ENCODE results near the gene DERA. TPM values are rescaled to one million over a fixed set of nuclear protein-coding genes. Genes with fewer than 3 reads are reported as not detected.

The DERA gene
- total RNA-seq, 1 donor from 2014 or later = 5.6 TPM

- Histone ChIP-seq H3K27ac (peak within 1 kb of the TSS; percentile 97), H3K9me3 (no peaks in the 10 kb centered on the region), H3K4me1 (peaks cover 3 to 24% of the 10 kb centered on the region in 2 donors), H3K27me3 (no peaks in the 10 kb centered on the region), H3K4me3 (peak within 1 kb of the TSS; percentile 75 to 85), H3K36me3 (peaks cover 0 to 3% of the 10 kb centered on the region in 2 donors)
- peak; percentile 89 to 99 for DNase-seq (ENCODE audit: low spot score in 2 of 2)
- peak in 1 of 3 experiments; percentile 8 for TF ChIP-seq CTCF (IDR thresholded peaks at IDR 0.05)
- intact Hi-C loops (cut with DNase I) = loop anchor here (1.0 kb wide), 1 partner anchor 1108 kb away; a partner anchor contains a TSS
Observed at GRCh38 chr12:15882118-15882971, 28.8 kb upstream of the DERA start, which contains the start of gene STRAP. TSS of gene STRAP (plus strand) at chr12:15882387. CDS start at chr12:15882708, 321 bp downstream.

- TF ChIP-seq CTCF (IDR thresholded peaks at IDR 0.05) = no peak
- Histone ChIP-seq H3K4me3 (peak overlapping the region; percentile 75 to 85), H3K9me3 (no peaks in the 10 kb centered on the region), H3K4me1 (peaks cover 3 to 27% of the 10 kb centered on the region in 2 donors), H3K27me3 (no peaks in the 10 kb centered on the region), H3K36me3 (peaks cover 0 to 3% of the 10 kb centered on the region in 2 donors), H3K27ac (peak overlapping the region; percentile 97)
- intact Hi-C loops (cut with DNase I) = no loop called here
- no peak for DNase-seq (ENCODE audit: low spot score in 2 of 2)
Observed at GRCh38 chr12:15883536-15883935, 27.6 kb upstream of the DERA start.

- Histone ChIP-seq H3K27ac (peak overlapping the region in 1 of 2 donors; percentile 20), H3K4me1 (peaks cover 3 to 27% of the 10 kb centered on the region in 2 donors), H3K36me3 (peaks cover 7 to 14% of the 10 kb centered on the region in 2 donors), H3K4me3 (peak overlapping the region in 1 of 2 donors; percentile 33), H3K27me3 (no peaks in the 10 kb centered on the region), H3K9me3 (no peaks in the 10 kb centered on the region)
- TF ChIP-seq CTCF (IDR thresholded peaks at IDR 0.05) = no peak
- DNase-seq (ENCODE audit: low spot score in 2 of 2) = no peak
- intact Hi-C loops (cut with DNase I) = no loop called here
Observed at GRCh38 chr12:15886372-15887042, 24.6 kb upstream of the DERA start.

- Histone ChIP-seq H3K4me1 (peaks cover 3 to 27% of the 10 kb centered on the region in 2 donors), H3K4me3 (peak overlapping the region in 1 of 2 donors; percentile 33), H3K27ac (peak overlapping the region in 1 of 2 donors; percentile 20), H3K27me3 (no peaks in the 10 kb centered on the region), H3K9me3 (no peaks in the 10 kb centered on the region), H3K36me3 (peaks cover 13 to 19% of the 10 kb centered on the region in 2 donors)
- no peak for DNase-seq (ENCODE audit: low spot score in 2 of 2)
- intact Hi-C loops (cut with DNase I) = no loop called here
- TF ChIP-seq CTCF (IDR thresholded peaks at IDR 0.05) = no peak
Observed at GRCh38 chr12:15887043-15887817, 23.9 kb upstream of the DERA start.

- H3K27me3 ChIP-seq = no peaks in the 10 kb centered on the region
- no peak overlapping the region for H3K4me3 ChIP-seq
- no peaks in the 10 kb centered on the region for H3K9me3 ChIP-seq
- no peak for TF ChIP-seq CTCF (IDR thresholded peaks at IDR 0.05)
- H3K36me3 ChIP-seq = peaks cover 30 to 43% of the 10 kb centered on the region in 2 donors
- H3K27ac ChIP-seq = no peak overlapping the region
- intact Hi-C loops (cut with DNase I) = no loop called here
- no peak for DNase-seq (ENCODE audit: low spot score in 2 of 2)
- no peaks in the 10 kb centered on the region for H3K4me1 ChIP-seq
Observed at GRCh38 chr12:15892645-15893259, 18.4 kb upstream of the DERA start.

All from ascending aorta (tissue), 2 donors.